Measurements from ENCODE around the gene SLC6A3. TPM values are rescaled to one million over a fixed set of nuclear protein-coding genes. Genes with fewer than 3 reads are reported as not detected.

The SLC6A3 gene
- polyA plus RNA-seq, 3 donors, result not detected

- no peaks in the 10 kb centered on the region for H3K27me3 ChIP-seq (ENCODE audit: control insufficient read depth in 2 of 2, insufficient read depth in 2 of 2, low read length in 2 of 2)
- intact Hi-C loops (cut with micrococcal nuclease), result no loop called here
- H3K4me2 ChIP-seq (replicated peaks; ENCODE audit: extremely low read depth, low read length, poor library complexity, severe bottlenecking), result no peak overlapping the region
- no peaks in the 10 kb centered on the region for H3K36me3 Mint-ChIP-seq
- H3K9me3 ChIP-seq (replicated peaks in 1 of 2; ENCODE audit: control insufficient read depth in 1 of 2, insufficient read depth in 1 of 2, low read length in 2 of 2), result no peaks in the 10 kb centered on the region
- H3K4me1 ChIP-seq (ENCODE audit: control insufficient read depth in 1 of 2, insufficient read depth in 2 of 2, low read length in 2 of 2), result no peaks in the 10 kb centered on the region
- H3K4me3 ChIP-seq (replicated peaks in 1 of 3; ENCODE audit: low read depth in 2 of 3, low read length in 3 of 3), result no peak overlapping the region
- TF ChIP-seq CTCF (IDR thresholded peaks at IDR 0.05), result no peak
- peaks cover 5 to 13% (median 7%) of the 10 kb centered on the region in 3 donors for H3K27me3 Mint-ChIP-seq (ENCODE audit: low read depth in 3 of 3)
- H3K79me2 ChIP-seq (ENCODE audit: insufficient read depth, low read length), result no peaks in the 10 kb centered on the region
- peaks cover 0 to 2% (median 0%) of the 10 kb centered on the region in 7 donors for H3K9me3 Mint-ChIP-seq
- H4K20me1 ChIP-seq (ENCODE audit: insufficient read depth, low read length), result no peaks in the 10 kb centered on the region
- no peaks in the 10 kb centered on the region for H3K36me3 ChIP-seq (replicated peaks in 1 of 2; ENCODE audit: control insufficient read depth in 1 of 2, insufficient read depth in 2 of 2, low read length in 2 of 2)
- H3K4me3 Mint-ChIP-seq, result no peak overlapping the region
- no peak overlapping the region for H3K27ac ChIP-seq (ENCODE audit: low read depth in 1 of 2, low read length in 2 of 2)
- no peaks in the 10 kb centered on the region for H3K4me1 Mint-ChIP-seq
- no peak overlapping the region for H2AFZ ChIP-seq (ENCODE audit: insufficient read depth, low read depth, low read length, poor library complexity, severe bottlenecking)
- WGBS (ENCODE audit: insufficient coverage), result 93% methylated on average over 17 of the region's 22 CpGs
- no peak for DNase-seq
- no peak overlapping the region for H3K27ac Mint-ChIP-seq
- H3K9ac ChIP-seq (ENCODE audit: insufficient read depth, low read length, poor library complexity, severe bottlenecking), result no peak overlapping the region
Observed at GRCh38 chr5:1411099-1411498, 34.1 kb downstream of the SLC6A3 start.

GRCh38 chr5:1410156-1411014, 34.9 kb downstream of the SLC6A3 start:
- no peak for DNase-seq

More at GRCh38 chr5:1410156-1411014, 34.9 kb downstream of the SLC6A3 start:
- Histone ChIP-seq H3K4me2 (replicated peaks; ENCODE audit: extremely low read depth, low read length, poor library complexity, severe bottlenecking) (no peak overlapping the region), H3K27me3 (ENCODE audit: control insufficient read depth in 2 of 2, insufficient read depth in 2 of 2, low read length in 2 of 2) (no peaks in the 10 kb centered on the region), H4K20me1 (ENCODE audit: insufficient read depth, low read length) (no peaks in the 10 kb centered on the region), H3K4me1 (ENCODE audit: control insufficient read depth in 1 of 2, insufficient read depth in 2 of 2, low read length in 2 of 2) (no peaks in the 10 kb centered on the region), H3K79me2 (ENCODE audit: insufficient read depth, low read length) (no peaks in the 10 kb centered on the region), H3K36me3 (replicated peaks in 1 of 2; ENCODE audit: control insufficient read depth in 1 of 2, insufficient read depth in 2 of 2, low read length in 2 of 2) (no peaks in the 10 kb centered on the region), H3K27ac (ENCODE audit: low read depth in 1 of 2, low read length in 2 of 2) (no peak overlapping the region), H2AFZ (ENCODE audit: insufficient read depth, low read depth, low read length, poor library complexity, severe bottlenecking) (no peak overlapping the region), H3K9ac (ENCODE audit: insufficient read depth, low read length, poor library complexity, severe bottlenecking) (no peak overlapping the region), H3K9me3 (replicated peaks in 1 of 2; ENCODE audit: control insufficient read depth in 1 of 2, insufficient read depth in 1 of 2, low read length in 2 of 2) (no peaks in the 10 kb centered on the region), H3K4me3 (replicated peaks in 1 of 3; ENCODE audit: low read depth in 2 of 3, low read length in 3 of 3) (no peak overlapping the region)
- TF ChIP-seq CTCF (IDR thresholded peaks at IDR 0.05), result no peak
- Mint-ChIP-seq H3K9me3 (peaks cover 0 to 2% (median 0%) of the 10 kb centered on the region in 7 donors), H3K4me1 (no peaks in the 10 kb centered on the region), H3K4me3 (no peak overlapping the region), H3K27ac (peak overlapping the region in 2 of 7 donors; percentile 13 to 41), H3K36me3 (no peaks in the 10 kb centered on the region), H3K27me3 (ENCODE audit: low read depth in 3 of 3) (peaks cover 7 to 13% (median 9%) of the 10 kb centered on the region in 3 donors)
- intact Hi-C loops (cut with micrococcal nuclease), result no loop called here
- WGBS (ENCODE audit: insufficient coverage), result 92% methylated on average over 17 of the region's 21 CpGs
